Large intestine (tissue), 3 donors: ENCODE measurements around the gene ASS1. TPM values are rescaled to one million over a fixed set of nuclear protein-coding genes. Genes with fewer than 3 reads are reported as not detected.

Experiments
- DNase-seq, 2 donors: peaks; one replicate each; pipeline versions ENCODE4 v3.0.0 to v3.0.0-alpha.2; 2013
- H3K27ac ChIP-seq: one replicate; pipeline ENCODE4 v1.5.1; 2013; ENCODE audit warnings: low read length
- H3K27me3 ChIP-seq: 2 replicates; pipeline ENCODE4 v1.6.1; 2013; ENCODE audit warnings: low read length; ENCODE audit not compliant: control insufficient read depth, insufficient read depth
- H3K36me3 ChIP-seq: 2 replicates; pipeline ENCODE4 v1.6.1; 2013; ENCODE audit warnings: low read length; ENCODE audit not compliant: control insufficient read depth, insufficient read depth
- H3K4me1 ChIP-seq: one replicate; pipeline ENCODE4 v1.6.1; 2013; ENCODE audit warnings: low read length; ENCODE audit not compliant: control insufficient read depth, insufficient read depth
- H3K4me3 ChIP-seq: one replicate; pipeline ENCODE4 v1.5.1; 2013; ENCODE audit warnings: low read length
- H3K9me3 ChIP-seq: one replicate; pipeline ENCODE4 v1.6.1; 2013; ENCODE audit warnings: mild to moderate bottlenecking, low read depth, low read length, moderate library complexity; ENCODE audit not compliant: control insufficient read depth
- WGBS: methylation state at CpG from one replicate; pipeline ENCODE4 v1.1.5; 2013; ENCODE audit warnings: low lambda C conversion rate; ENCODE audit not compliant: insufficient coverage; 5-methylcytosine and 5-hydroxymethylcytosine counted together
- polyA plus RNA-seq: library from polyadenylated mRNA; unstranded; fragments of 120-200 nt; gene quantifications from one replicate; pipeline ENCODE4 v1.2.1, GENCODE V29; 2013

The ASS1 gene
- polyA plus RNA-seq, 1 donor: 704 TPM

DNA sequence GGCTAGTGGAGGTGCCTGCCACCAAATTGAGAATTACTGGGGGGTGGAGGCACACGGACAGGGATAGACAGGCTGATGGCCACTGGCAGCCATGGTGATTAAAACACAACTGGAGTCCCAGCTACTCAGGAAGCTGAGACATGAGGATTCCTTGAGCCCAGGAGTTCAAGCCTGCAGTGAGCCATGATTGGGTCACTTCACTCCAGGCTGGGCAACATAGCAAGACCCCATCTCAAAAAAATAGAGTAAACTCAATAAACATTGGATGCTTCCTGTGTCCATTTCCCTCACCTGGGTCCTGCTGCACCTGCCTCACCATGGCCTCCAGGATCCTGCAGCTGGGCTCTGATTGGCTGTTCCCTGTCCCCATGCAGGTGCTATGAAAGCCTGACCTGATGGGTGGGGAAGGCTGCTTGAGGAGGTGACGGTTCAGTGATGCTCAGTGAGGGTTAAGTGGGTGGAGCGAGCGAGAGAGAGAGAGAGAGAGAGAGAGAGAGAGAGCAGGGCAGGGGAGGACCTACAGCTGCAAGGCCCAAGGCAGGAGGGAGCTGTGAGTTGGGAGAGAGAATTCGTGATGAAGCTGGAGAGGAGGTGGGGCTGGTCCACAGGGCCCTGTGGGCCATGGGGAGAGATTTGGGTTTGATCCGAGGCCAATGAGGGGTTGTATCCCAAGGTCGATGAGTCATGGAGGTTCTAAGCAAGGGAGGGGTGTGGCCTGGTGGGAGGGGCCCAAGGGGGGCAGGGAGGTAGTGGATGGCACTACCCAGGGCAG is 97.9 kb downstream of the ASS1 start:
- H3K36me3 ChIP-seq: no peaks in the 10 kb centered on the region
- no peaks in the 10 kb centered on the region for H3K4me1 ChIP-seq
- H3K9me3 ChIP-seq: no peaks in the 10 kb centered on the region
- no peak for DNase-seq
- no CpG with 5 or more reads among the region's 7 CpGs for WGBS
- H3K27me3 ChIP-seq: peaks cover 51% of the 10 kb centered on the region
- H3K4me3 ChIP-seq: no peak overlapping the region
- H3K27ac ChIP-seq: no peak overlapping the region

DNA sequence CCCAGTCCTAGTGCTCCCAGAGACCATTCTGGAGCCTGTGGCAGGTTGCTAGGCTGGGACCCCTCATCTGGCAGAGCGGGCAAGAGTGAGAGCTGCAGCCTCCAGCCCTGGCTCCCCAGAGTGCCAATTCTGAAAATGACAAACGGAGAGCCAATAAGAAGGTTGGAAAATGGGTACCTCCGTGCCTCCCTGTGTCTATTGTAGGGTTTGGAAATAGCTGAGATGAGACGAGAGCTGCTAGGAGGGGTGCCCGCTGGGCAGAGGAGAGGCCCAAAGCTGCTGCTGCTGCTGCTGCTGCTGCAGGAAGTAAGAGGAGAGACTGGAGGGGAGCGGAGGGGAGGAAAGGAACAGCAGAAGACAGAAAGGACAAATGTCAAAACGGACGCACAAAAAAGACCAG is 98.6 kb downstream of the ASS1 start:
- Histone ChIP-seq H3K27ac (no peak overlapping the region), H3K4me1 (no peaks in the 10 kb centered on the region), H3K27me3 (peaks cover 44% of the 10 kb centered on the region), H3K36me3 (no peaks in the 10 kb centered on the region), H3K4me3 (no peak overlapping the region), H3K9me3 (no peaks in the 10 kb centered on the region)
- WGBS: no CpG with 5 or more reads among the region's 8 CpGs
- DNase-seq: no peak

DNA sequence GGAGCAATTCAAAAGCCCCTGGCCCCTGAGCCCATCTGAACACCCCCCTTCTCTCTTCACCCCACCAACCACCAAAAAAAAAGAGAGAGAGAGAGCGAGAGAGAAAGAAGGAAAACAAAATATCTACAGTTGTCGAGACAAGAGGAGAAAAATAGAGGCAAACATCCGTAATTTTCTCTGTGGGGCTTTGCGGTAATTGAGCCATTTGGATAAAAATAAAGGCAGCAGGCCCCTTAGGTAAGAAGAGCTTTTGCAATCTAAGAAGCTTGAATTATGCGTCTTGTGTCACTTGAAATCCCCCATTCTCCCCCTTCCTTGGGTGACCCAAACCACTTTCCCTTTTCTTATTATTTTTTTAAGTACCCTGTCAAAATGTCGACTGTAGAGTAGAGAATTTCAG is 99.1 kb downstream of the ASS1 start:
- H3K9me3 ChIP-seq: no peaks in the 10 kb centered on the region
- no peak overlapping the region for H3K27ac ChIP-seq
- no peak for DNase-seq
- H3K27me3 ChIP-seq: peaks cover 39% of the 10 kb centered on the region
- 75% methylated on average over 4 of the region's 6 CpGs for WGBS
- H3K4me3 ChIP-seq: no peak overlapping the region
- no peaks in the 10 kb centered on the region for H3K36me3 ChIP-seq
- H3K4me1 ChIP-seq: no peaks in the 10 kb centered on the region

GRCh38 chr9:130544364-130544763 is 99.6 kb downstream of the ASS1 start:
- H3K36me3 ChIP-seq: no peaks in the 10 kb centered on the region
- no peaks in the 10 kb centered on the region for H3K9me3 ChIP-seq
- peaks cover 36% of the 10 kb centered on the region for H3K27me3 ChIP-seq
- H3K4me3 ChIP-seq: no peak overlapping the region
- no peak overlapping the region for H3K27ac ChIP-seq
- WGBS: no CpG with 5 or more reads among the region's 9 CpGs
- no peak for DNase-seq
- H3K4me1 ChIP-seq: no peaks in the 10 kb centered on the region

DNA sequence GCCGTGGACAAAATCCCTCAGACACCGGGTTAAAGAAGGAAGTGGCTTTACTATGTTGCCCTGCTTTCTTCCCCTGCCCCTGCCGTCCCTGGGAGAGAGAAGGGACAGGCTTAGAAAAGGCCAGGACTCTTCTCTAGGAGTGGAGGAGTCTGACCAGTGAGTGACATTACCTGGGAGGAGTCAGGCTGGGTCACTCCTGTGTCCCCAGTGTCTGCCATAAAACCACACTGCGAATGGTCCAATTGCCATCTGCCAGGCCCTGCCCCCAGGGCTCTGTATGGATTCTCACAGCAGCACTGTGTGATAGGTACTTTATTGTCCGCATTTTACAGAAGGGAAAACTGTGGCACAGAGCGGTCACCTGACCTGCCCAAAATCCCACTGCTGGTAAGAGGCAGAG is 103.3 kb downstream of the ASS1 start:
- no CpG with 5 or more reads among the region's 6 CpGs for WGBS

GRCh38 chr9:130549093-130549735 is 104.5 kb downstream of the ASS1 start:
- Histone ChIP-seq H3K27me3 (peaks cover 8% of the 10 kb centered on the region), H3K27ac (no peak overlapping the region), H3K4me1 (no peaks in the 10 kb centered on the region), H3K9me3 (no peaks in the 10 kb centered on the region), H3K4me3 (no peak overlapping the region), H3K36me3 (no peaks in the 10 kb centered on the region)
- no CpG with 5 or more reads among the region's 5 CpGs for WGBS
- no peak for DNase-seq

More for the DNA sequence above, 103.3 kb downstream of the ASS1 start:
- no peak overlapping the region for H3K27ac ChIP-seq
- H3K4me1 ChIP-seq: no peaks in the 10 kb centered on the region
- peaks cover 8% of the 10 kb centered on the region for H3K27me3 ChIP-seq
- H3K36me3 ChIP-seq: no peaks in the 10 kb centered on the region
- no peaks in the 10 kb centered on the region for H3K9me3 ChIP-seq
- DNase-seq: no peak
- H3K4me3 ChIP-seq: no peak overlapping the region

Other genes with a start within 250 kb of the ASS1 start
- 20.0 TPM for gene HMCN2, start 179.2 kb upstream of the ASS1 start, polyA plus RNA-seq
- 67.9 TPM for gene FUBP3, start 134.6 kb downstream of the ASS1 start, polyA plus RNA-seq
- gene PRDM12, start 219.6 kb downstream of the ASS1 start, polyA plus RNA-seq: 0.04 TPM
- gene EXOSC2, start 248.8 kb downstream of the ASS1 start, polyA plus RNA-seq: 30.2 TPM